ENCODE data around the gene ICAM2.

Gene ICAM2

DNA sequence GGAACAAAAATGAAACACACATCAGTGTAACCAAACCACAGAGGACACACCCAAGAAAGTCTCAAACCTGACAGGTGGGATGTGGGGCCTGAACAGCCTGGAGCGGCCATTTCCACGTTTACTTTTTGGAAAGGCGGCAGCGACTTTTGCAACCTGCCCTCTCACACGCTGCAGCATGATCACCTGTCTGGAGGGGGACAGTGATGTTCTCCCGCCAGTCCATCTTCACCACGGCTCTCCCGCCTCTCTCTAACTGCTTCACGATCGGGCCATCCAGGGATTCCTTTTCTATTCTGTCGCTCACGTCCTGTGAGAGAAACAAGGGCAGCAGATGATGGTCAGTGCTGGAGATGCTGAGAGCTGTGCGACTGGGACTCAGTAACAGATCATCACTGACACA, 24.7 kb upstream of the ICAM2 start:
- H2AFZ ChIP-seq (ENCODE audit: low read depth): no peak overlapping the region
- no peaks in the 10 kb centered on the region for H3K27me3 ChIP-seq (ENCODE audit: insufficient read depth, low read depth)
- no peak overlapping the region for H3K27ac ChIP-seq
- H3K9ac ChIP-seq: no peak overlapping the region
- TF ChIP-seq, protein P1, sequence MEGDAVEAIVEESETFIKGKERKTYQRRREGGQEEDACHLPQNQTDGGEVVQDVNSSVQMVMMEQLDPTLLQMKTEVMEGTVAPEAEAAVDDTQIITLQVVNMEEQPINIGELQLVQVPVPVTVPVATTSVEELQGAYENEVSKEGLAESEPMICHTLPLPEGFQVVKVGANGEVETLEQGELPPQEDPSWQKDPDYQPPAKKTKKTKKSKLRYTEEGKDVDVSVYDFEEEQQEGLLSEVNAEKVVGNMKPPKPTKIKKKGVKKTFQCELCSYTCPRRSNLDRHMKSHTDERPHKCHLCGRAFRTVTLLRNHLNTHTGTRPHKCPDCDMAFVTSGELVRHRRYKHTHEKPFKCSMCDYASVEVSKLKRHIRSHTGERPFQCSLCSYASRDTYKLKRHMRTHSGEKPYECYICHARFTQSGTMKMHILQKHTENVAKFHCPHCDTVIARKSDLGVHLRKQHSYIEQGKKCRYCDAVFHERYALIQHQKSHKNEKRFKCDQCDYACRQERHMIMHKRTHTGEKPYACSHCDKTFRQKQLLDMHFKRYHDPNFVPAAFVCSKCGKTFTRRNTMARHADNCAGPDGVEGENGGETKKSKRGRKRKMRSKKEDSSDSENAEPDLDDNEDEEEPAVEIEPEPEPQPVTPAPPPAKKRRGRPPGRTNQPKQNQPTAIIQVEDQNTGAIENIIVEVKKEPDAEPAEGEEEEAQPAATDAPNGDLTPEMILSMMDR (conservative IDR thresholded peaks at IDR 0.05; ENCODE audit: low read depth, low read length): no peak
- H3K36me3 ChIP-seq (ENCODE audit: insufficient read depth): no peaks in the 10 kb centered on the region; the same call in 1 of the 2 replicates
- no peaks in the 10 kb centered on the region for H3K79me2 ChIP-seq (ENCODE audit: insufficient read depth, low read depth)
- no peaks in the 10 kb centered on the region; the same call in 1 of the 2 replicates for H4K20me1 ChIP-seq (ENCODE audit: insufficient read depth)
- no peak overlapping the region for H3K4me3 ChIP-seq (IDR thresholded peaks at IDR 0.05; ENCODE audit: insufficient read depth, low read depth, low read length)
- H3K4me2 ChIP-seq: no peak overlapping the region
- no peaks in the 10 kb centered on the region for H3K4me1 ChIP-seq (ENCODE audit: low read depth, poor library complexity, severe bottlenecking)

DNA sequence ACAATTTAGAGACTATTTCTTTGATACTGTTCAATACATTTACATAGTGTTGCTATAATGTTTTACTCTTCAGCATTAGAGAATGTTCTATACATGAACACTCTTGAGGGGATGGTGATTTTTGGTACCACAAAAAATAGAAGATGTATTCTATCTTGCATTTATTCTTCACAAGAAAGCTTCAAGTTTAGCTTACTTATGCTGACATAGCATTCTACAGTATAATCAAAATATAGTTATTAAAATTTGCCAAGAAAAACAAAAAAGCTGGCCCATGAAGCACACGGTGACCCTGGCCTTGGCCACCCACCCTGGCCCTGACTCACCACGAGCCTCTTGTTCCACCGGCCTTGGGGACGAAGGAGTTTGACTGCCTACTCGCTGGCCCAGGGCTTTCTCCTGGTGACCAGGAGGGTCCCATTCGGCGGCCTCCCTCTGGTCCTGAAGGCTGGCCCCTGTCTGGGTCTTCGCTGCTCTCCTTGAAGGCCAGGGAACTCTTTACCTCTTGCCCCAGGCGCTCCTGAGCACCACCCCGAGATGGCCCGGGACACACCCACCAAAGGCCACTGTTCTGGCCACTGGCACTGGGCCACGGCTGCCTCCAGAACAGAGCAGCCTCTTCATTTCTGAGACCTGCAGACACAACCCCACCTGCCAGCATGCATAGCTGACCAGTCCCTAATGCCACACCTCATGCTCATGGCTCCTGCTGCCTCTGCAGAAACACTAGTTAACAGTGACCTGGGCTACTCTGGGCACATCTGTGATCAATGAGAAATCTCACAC, 22.5 kb upstream of the ICAM2 start:
- Histone ChIP-seq H3K79me2 (ENCODE audit: insufficient read depth, low read depth) (no peaks in the 10 kb centered on the region), H3K27me3 (ENCODE audit: insufficient read depth, low read depth) (no peaks in the 10 kb centered on the region), H4K20me1 (ENCODE audit: insufficient read depth) (no peaks in the 10 kb centered on the region; the same call in 1 of the 2 replicates), H3K27ac (no peak overlapping the region), H2AFZ (ENCODE audit: low read depth) (no peak overlapping the region), H3K9ac (no peak overlapping the region), H3K36me3 (ENCODE audit: insufficient read depth) (no peaks in the 10 kb centered on the region; the same call in 1 of the 2 replicates), H3K4me1 (ENCODE audit: low read depth, poor library complexity, severe bottlenecking) (peaks cover 6% of the 10 kb centered on the region), H3K4me3 (IDR thresholded peaks at IDR 0.05; ENCODE audit: insufficient read depth, low read depth, low read length) (no peak overlapping the region), H3K4me2 (no peak overlapping the region)
- TF ChIP-seq, protein P1 (conservative IDR thresholded peaks at IDR 0.05; ENCODE audit: low read depth, low read length): no peak

DNA sequence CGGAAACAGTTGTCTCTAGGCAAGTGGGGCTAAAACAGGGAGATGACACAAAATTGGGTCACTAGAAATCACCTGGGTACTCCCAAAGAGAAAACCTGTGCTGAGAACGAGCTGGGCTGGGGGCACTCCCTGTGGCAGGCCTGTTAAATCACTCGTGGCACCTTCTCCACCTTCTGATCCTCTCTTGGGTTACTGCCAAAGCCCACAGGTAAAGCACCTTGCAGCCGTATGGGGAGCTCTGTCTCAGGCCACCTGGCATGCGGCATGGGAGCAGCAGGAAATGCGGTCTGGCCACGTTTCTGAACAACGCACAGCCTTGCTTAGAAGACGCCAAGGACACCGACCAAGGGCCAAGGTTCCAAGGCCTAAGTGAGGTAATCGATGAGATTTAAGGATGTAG, 21.5 kb upstream of the ICAM2 start:
- Histone ChIP-seq H3K27me3 (ENCODE audit: insufficient read depth, low read depth) (no peaks in the 10 kb centered on the region), H3K36me3 (ENCODE audit: insufficient read depth) (no peaks in the 10 kb centered on the region; the same call in 1 of the 2 replicates), H3K27ac (no peak overlapping the region), H2AFZ (ENCODE audit: low read depth) (no peak overlapping the region), H3K4me1 (ENCODE audit: low read depth, poor library complexity, severe bottlenecking) (peaks cover 6% of the 10 kb centered on the region), H3K9ac (no peak overlapping the region), H3K4me3 (IDR thresholded peaks at IDR 0.05; ENCODE audit: insufficient read depth, low read depth, low read length) (no peak overlapping the region), H3K79me2 (ENCODE audit: insufficient read depth, low read depth) (no peaks in the 10 kb centered on the region), H4K20me1 (ENCODE audit: insufficient read depth) (no peaks in the 10 kb centered on the region), H3K4me2 (no peak overlapping the region)
- TF ChIP-seq, protein P1 (conservative IDR thresholded peaks at IDR 0.05; ENCODE audit: low read depth, low read length): no peak

DNA sequence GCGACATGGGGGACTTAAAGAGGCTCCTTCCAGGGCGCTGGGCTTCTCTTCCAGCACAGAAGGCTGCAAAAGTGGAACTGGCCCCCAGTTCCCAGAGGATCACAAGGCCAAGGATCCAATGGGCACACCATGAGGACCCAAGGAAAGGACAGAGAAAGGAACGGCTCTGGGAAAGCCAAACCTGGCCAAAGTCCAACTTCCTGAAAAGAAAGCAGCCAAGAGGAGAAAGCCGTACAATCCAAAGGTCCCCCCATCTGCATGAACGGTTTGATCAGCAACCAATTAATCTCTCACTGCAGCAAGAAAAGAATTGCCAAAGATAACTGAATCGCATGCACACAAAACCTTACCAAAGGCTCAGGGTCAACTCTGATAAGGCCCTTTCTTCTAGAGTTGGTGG, 19.8 kb upstream of the ICAM2 start:
- no peak overlapping the region for H3K9ac ChIP-seq
- no peak overlapping the region for H3K4me3 ChIP-seq (IDR thresholded peaks at IDR 0.05; ENCODE audit: insufficient read depth, low read depth, low read length)
- no peaks in the 10 kb centered on the region for H3K27me3 ChIP-seq (ENCODE audit: insufficient read depth, low read depth)
- H3K79me2 ChIP-seq (ENCODE audit: insufficient read depth, low read depth): no peaks in the 10 kb centered on the region
- no peak overlapping the region for H3K4me2 ChIP-seq
- TF ChIP-seq, protein P1 (conservative IDR thresholded peaks at IDR 0.05; ENCODE audit: low read depth, low read length): no peak
- H2AFZ ChIP-seq (ENCODE audit: low read depth): no peak overlapping the region
- peaks cover 6% of the 10 kb centered on the region for H3K4me1 ChIP-seq (ENCODE audit: low read depth, poor library complexity, severe bottlenecking)
- no peaks in the 10 kb centered on the region for H3K36me3 ChIP-seq (ENCODE audit: insufficient read depth)
- no peak overlapping the region for H3K27ac ChIP-seq
- H4K20me1 ChIP-seq (ENCODE audit: insufficient read depth): no peaks in the 10 kb centered on the region
